ENCODE results near the gene APOBR. TPM values are rescaled to one million over a fixed set of nuclear protein-coding genes. Genes with fewer than 3 reads are reported as not detected.

APOBR gene
- total and polyA plus RNA-seq, 2 of the 13 experiments (the other 11 are each of a cell fraction or from before 2014, with no cell fraction given) = 0.03 TPM; not detected in 1

- ATAC-seq (peak; percentile 70), DNase-seq (ENCODE audit: low spot score) (peak; percentile 61), FAIRE-seq (no peak)
- Histone ChIP-seq H3K4me1 (ENCODE audit: insufficient read depth, low read length) (peaks cover 45% of the 10 kb centered on the region), H4K20me1 (ENCODE audit: insufficient read depth, low read length) (no peaks in the 10 kb centered on the region), H3K79me2 (ENCODE audit: insufficient read depth, low read length) (no peaks in the 10 kb centered on the region), H3K27me3 (ENCODE audit: control insufficient read depth in 1 of 2, insufficient read depth in 2 of 2, low read length in 2 of 2) (no peaks in the 10 kb centered on the region), H3K9ac (ENCODE audit: insufficient read depth, low read depth, low read length) (no peak overlapping the region), H2AFZ (ENCODE audit: low read length) (no peak overlapping the region), H3K9me3 (ENCODE audit: low read length) (no peaks in the 10 kb centered on the region), H3K4me3 (replicated peaks in 1 of 3; ENCODE audit: insufficient read depth in 1 of 3, low read depth in 2 of 3, low read length in 3 of 3) (no peak overlapping the region), H3K27ac (ENCODE audit: extremely low read length, insufficient read depth, low read length) (no peak overlapping the region), H3K36me3 (replicated peaks in 1 of 2; ENCODE audit: control insufficient read depth in 1 of 2, insufficient read depth in 2 of 2, low read length in 2 of 2) (no peaks in the 10 kb centered on the region), H3K4me2 (ENCODE audit: low read depth, low read length) (peak overlapping the region; percentile 49)
- intact Hi-C loops (cut with micrococcal nuclease; ENCODE audit: unreplicated experiment) (no loop called here), in situ Hi-C loops (cut with HindIII; ENCODE audit: extremely low pct_ligation_motif_present, low pct_unique_long_range_greater_than_20kb) (no loop called here)
- WGBS (ENCODE audit: low lambda C conversion rate) = 29% methylated on average over 12 of the region's 12 CpGs
- BruUV-seq (replicated peaks) = no TSS peak
- POLR2A ChIA-PET = interaction anchor here (0.8 to 0.9 kb wide), 2 partner anchors 12 to 97 kb away, joined by 3 read pairs; partner anchors contain the start of gene SULT1A1
- CTCF ChIA-PET (ENCODE audit: low intra/inter-chr PET ratio, low total read pairs) = no interaction called here
- no peak for TF ChIP-seq U2AF1 (optimal IDR thresholded peaks at IDR 0.05; ENCODE audit: low read depth, low read length)
- TF ChIP-seq ZSCAN9 (CRISPR knock-in tag; IDR thresholded peaks at IDR 0.05; ENCODE audit: borderline replicate concordance) = no peak
- TF ChIP-seq, protein P1, sequence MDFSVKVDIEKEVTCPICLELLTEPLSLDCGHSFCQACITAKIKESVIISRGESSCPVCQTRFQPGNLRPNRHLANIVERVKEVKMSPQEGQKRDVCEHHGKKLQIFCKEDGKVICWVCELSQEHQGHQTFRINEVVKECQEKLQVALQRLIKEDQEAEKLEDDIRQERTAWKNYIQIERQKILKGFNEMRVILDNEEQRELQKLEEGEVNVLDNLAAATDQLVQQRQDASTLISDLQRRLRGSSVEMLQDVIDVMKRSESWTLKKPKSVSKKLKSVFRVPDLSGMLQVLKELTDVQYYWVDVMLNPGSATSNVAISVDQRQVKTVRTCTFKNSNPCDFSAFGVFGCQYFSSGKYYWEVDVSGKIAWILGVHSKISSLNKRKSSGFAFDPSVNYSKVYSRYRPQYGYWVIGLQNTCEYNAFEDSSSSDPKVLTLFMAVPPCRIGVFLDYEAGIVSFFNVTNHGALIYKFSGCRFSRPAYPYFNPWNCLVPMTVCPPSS (IDR thresholded peaks at IDR 0.05) = no peak
- no peak for TF ChIP-seq ZNF136 (CRISPR knock-in tag; IDR thresholded peaks at IDR 0.05; ENCODE audit: low read depth)
- TF ChIP-seq HOXA3 (CRISPR knock-in tag; IDR thresholded peaks at IDR 0.05) = peak; percentile 36; the same call in 1 of the 2 replicates
- TF ChIP-seq GLI4 (CRISPR knock-in tag; IDR thresholded peaks at IDR 0.05; ENCODE audit: borderline replicate concordance) = 0 out of 2 replicates have a peak, but pooled peaks have one; percentile 16
- TF ChIP-seq ZMYM3 (CRISPR knock-in tag; IDR thresholded peaks at IDR 0.05) = peak; percentile 62; the same call in 1 of the 2 replicates
- TF ChIP-seq NR2F1 (CRISPR knock-in tag; IDR thresholded peaks at IDR 0.05) = no peak
- TF ChIP-seq ATRX (CRISPR knock-in tag; IDR thresholded peaks at IDR 0.05; ENCODE audit: borderline replicate concordance) = no peak
- no peak for TF ChIP-seq SMAD1 (CRISPR knock-in tag; IDR thresholded peaks at IDR 0.05; ENCODE audit: borderline replicate concordance, low read depth)
- no peak for TF ChIP-seq ZNF816 (CRISPR knock-in tag; IDR thresholded peaks at IDR 0.05; ENCODE audit: borderline replicate concordance)
- TF ChIP-seq, protein P2, sequence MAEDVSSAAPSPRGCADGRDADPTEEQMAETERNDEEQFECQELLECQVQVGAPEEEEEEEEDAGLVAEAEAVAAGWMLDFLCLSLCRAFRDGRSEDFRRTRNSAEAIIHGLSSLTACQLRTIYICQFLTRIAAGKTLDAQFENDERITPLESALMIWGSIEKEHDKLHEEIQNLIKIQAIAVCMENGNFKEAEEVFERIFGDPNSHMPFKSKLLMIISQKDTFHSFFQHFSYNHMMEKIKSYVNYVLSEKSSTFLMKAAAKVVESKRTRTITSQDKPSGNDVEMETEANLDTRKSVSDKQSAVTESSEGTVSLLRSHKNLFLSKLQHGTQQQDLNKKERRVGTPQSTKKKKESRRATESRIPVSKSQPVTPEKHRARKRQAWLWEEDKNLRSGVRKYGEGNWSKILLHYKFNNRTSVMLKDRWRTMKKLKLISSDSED (CRISPR knock-in tag; IDR thresholded peaks at IDR 0.05) = no peak
- TF ChIP-seq ZNF207 (IDR thresholded peaks at IDR 0.05; ENCODE audit: borderline replicate concordance) = no peak
- no peak for TF ChIP-seq DBP (CRISPR knock-in tag; IDR thresholded peaks at IDR 0.05; ENCODE audit: not compliant biosample characterization)
- TF ChIP-seq KLF15 (CRISPR knock-in tag; IDR thresholded peaks at IDR 0.05; ENCODE audit: borderline replicate concordance) = no peak
- no peak for TF ChIP-seq SNRNP70 (IDR thresholded peaks at IDR 0.05; ENCODE audit: low read depth, low read length)
- TF ChIP-seq ARNTL (CRISPR knock-in tag; IDR thresholded peaks at IDR 0.05) = no peak
- TF ChIP-seq, protein P3, sequence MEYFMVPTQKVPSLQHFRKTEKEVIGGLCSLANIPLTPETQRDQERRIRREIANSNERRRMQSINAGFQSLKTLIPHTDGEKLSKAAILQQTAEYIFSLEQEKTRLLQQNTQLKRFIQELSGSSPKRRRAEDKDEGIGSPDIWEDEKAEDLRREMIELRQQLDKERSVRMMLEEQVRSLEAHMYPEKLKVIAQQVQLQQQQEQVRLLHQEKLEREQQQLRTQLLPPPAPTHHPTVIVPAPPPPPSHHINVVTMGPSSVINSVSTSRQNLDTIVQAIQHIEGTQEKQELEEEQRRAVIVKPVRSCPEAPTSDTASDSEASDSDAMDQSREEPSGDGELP (IDR thresholded peaks at IDR 0.05; ENCODE audit: borderline replicate concordance, low read depth) = peak; percentile 37; the same call in 1 of the 2 replicates
- TF ChIP-seq ZBTB42 (CRISPR knock-in tag; IDR thresholded peaks at IDR 0.05) = no peak
- TF ChIP-seq ZNF30 (CRISPR knock-in tag; IDR thresholded peaks at IDR 0.05) = no peak
- no peak for TF ChIP-seq FOXA1 (IDR thresholded peaks at IDR 0.05)
- no peak for TF ChIP-seq FOXA1 (CRISPR knock-in tag; IDR thresholded peaks at IDR 0.05)
Measured at GRCh38 chr16:28513484-28514181, 19.2 kb downstream of the APOBR start.

All from HepG2 (cell line).